HG03520 (cell line): ENCODE data around the gene ZNF776.
"Not testable (repeated sequence)": the region's sequence is repeated elsewhere in the genome, so short reads cannot be mapped to it uniquely, and the experiment has no call there.

Experiments
- ATAC-seq: cut with Tn5 transposase; IDR thresholded peaks from one replicate; pipeline ENCODE4 v1.9.1; 2021; ENCODE audit warnings: mild to moderate bottlenecking, moderate library complexity; ENCODE audit not compliant: unreplicated experiment

Gene ZNF776

DNA sequence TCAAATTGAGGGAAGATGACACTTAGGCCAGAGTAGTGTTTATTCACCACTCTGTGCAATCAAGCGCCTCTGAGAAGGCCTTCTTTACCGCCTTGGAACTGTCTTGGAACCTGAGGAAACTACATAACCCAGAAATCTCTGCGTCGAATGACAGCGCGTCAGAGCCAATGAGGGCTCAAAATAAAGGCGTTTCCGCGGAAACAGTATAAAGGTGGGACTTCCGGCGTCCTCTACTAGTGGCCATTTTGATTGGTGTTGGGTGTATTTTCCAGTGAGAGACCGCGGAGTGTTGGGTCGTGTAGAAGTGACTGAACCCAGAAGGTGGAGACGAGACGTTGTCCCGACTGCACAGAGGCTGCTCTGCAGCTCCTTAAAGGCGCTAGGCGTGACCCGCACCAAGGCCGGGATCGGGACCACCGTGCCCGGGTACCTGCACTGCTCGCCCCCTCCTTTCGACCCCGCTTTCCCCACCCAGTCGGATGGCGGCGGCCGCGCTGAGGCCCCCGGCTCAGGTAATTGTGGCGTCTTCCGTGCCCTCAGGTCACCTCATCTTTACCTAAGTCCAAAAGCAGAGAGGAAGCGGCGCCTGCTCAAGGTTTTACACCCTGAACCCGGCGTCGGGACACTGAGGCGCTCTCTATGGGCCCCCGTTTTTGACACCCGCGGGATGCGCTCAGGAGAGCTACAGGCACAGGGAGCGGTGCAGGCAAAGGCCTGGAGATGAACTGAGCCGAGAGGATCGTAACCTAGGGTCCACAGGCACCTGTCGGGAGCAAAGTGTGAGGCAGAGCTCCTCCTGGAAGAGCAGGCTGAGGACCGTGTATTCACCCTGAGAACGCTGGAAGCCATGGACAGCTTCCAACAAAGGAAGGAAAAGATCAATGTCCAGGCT lies at the start of gene ZNF776:
Gene ZNF776, plus strand, starts transcription at position 236 of the 892 bp plus-strand sequence. Its CDS starts 244 bp downstream, at position 480.
- peak; percentile 89 for ATAC-seq

- ATAC-seq: no peak
These were observed 45.0 kb upstream of the ZNF776 start for GRCh38 chr19:57701625-57702024.

GRCh38 chr19:57706346-57706745 lies 40.3 kb upstream of the ZNF776 start:
- no peak for ATAC-seq

DNA sequence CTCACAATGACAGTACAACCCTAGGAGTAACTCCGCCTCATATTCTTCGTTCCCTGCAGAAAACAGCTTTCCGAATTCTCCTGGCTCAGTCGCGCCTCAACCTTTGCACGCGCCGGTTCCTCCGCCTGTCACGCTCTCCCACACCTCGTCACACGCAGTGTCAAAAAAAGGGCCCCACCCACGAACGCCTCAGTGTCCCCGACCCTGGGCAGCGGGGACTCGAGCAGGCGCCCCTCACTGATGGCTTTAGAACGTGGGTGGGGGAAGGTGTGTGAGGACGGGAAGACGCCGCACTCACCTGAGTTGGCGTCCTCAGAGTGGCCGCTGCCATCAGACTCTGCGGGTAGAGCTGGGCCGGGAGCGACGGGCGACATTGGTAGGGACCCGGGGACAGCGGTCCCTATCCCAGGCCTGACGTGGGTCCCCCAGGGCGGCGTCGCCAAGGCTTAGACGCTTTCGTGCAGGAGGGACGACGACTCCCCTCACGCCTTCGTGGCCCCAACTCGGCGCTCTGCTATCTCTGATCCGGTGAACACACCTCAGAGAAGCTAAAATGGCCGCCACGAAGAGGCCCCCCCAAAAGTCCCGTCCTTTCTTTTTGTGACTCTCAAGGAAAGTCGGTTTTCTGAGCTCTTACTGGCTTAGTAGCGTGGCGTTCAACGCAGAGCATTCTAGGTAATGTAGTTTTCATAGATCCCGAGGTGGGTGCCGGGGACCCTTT lies 37.8 kb upstream of the ZNF776 start, which contains the start of gene ZNF154:
Gene ZNF154, minus strand, starts transcription at position 564 of the 721 bp plus-strand sequence. Its CDS starts 233 bp downstream, at position 331.
- ATAC-seq: no peak

DNA sequence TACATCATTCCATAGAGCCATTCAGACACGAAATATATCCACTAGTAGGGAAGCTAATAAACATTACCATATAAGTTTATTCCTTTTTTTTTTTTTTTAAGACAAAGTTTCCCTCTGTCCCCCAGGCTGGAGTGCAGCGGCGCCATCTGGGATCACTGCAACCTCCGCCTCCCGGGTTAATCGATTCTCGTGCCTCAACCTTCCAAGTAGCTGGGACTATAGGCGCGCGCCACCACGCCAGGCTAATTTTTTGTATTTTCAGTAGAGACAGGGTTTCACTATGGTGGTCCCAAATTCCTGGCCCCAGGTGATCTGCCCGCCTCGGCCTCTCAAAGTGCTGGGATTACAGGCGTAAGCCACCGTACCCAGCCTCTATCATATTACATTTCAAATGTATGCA lies 37.0 kb upstream of the ZNF776 start:
- no peak for ATAC-seq

DNA sequence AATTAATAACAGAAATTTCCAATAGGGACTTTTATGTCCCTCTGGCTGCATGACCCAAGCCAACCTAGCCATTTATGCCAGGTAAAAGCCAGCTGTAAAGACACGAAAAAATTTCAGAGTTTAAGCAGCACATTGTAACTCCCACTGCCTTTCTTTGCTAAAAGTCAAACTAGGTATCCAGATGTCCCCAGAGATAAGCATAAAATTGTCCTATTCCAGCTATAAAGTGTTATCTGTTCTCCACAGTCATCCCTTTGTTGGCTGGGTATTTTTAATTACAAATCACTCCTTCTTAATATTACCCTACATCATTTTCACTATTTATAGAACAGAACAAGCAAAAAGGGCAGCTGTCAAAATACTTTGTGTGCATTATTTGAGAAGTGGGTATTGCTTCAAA lies 34.4 kb upstream of the ZNF776 start:
- no peak for ATAC-seq

DNA sequence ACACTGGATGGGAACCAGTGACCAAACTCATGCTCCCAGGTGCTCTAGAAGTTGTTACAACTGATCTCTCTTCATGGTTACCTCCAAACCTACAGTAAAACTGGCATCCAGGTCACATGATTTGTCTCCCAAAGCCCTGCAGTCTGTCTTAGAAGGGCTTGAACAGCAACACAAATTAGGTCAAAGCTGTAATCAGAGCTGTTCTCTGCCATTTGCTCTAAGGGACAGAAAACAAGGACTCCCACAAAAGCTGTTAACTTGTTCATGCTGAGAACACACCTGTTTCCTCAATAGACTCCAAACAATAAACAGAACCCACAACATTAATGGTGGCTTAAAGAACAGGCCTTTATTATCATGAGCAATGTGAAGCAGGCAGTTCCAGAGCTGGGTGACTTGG lies 27.2 kb upstream of the ZNF776 start:
- ATAC-seq: no peak

GRCh38 chr19:57719901-57720519 lies 26.6 kb upstream of the ZNF776 start:
- ATAC-seq: no peak

DNA sequence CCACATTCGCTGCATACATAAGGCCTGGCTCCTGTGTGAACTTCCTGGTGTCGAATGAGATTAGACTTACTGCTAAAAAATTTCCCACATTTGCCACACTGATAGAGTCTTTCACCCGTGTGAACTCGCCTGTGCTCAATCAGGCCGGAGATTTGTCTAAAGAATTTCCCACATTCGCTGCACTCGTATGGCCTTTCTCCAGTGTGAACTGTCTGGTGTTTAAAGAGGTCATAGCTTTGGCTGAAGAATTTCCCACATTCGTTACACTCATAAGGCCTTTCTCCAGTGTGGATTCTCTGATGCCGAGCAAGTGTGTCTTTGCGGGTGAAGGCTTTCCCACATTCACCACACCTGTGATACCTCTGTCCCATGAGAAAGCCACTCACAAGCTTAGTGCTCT lies 25.7 kb upstream of the ZNF776 start:
- no peak for ATAC-seq

GRCh38 chr19:57738320-57738719 lies 8.3 kb upstream of the ZNF776 start:
- not testable (repeated sequence) for ATAC-seq

- not testable (repeated sequence) for ATAC-seq
These were observed 7.8 kb upstream of the ZNF776 start for GRCh38 chr19:57738770-57739169.

DNA sequence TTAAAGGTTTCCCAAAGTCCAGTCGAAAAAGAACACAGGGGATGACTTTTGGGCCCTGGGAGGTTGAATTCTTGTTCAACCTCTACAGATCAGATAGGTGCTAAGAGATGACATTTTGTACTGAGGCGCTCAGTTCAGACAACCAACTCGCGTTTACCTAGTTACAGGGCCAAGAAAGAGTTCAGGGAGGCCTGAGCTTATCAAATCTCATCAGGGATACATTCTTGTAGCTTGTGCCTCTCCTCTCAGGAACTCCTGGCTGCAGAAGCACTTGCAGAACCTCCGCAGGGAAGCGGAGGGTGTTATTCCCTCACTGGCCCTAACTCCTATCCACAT lies 825 bp downstream of the ZNF776 start:
- ATAC-seq: no peak

GRCh38 chr19:57748029-57748428 lies 1.4 kb downstream of the ZNF776 start:
- no peak for ATAC-seq

DNA sequence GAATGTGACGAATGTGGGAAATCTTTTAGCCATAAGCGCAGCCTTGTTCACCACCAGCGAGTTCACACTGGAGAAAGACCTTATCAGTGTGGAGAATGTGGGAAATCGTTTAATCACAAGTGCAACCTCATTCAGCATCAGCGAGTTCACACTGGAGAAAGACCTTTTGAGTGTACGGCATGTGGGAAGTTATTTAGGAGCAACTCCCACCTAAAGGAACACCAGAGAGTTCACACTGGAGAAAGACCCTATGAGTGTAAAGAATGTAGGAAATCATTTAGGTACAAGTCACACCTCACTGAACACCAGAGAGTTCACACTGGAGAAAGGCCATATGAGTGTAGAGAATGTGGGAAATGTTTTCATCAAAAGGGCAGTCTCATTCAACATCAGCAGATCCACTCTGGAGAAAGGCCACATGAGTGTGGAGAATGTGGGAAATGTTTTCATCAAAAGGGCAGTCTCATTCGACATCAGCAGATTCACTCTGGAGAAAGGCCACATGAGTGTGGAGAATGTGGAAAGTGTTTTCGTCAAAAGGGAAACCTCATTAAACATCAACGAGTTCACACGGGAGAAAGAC lies 7.6 kb downstream of the ZNF776 start:
- ATAC-seq: no peak

- ATAC-seq: no peak
These were observed 8.4 kb downstream of the ZNF776 start for GRCh38 chr19:57755031-57755430.

DNA sequence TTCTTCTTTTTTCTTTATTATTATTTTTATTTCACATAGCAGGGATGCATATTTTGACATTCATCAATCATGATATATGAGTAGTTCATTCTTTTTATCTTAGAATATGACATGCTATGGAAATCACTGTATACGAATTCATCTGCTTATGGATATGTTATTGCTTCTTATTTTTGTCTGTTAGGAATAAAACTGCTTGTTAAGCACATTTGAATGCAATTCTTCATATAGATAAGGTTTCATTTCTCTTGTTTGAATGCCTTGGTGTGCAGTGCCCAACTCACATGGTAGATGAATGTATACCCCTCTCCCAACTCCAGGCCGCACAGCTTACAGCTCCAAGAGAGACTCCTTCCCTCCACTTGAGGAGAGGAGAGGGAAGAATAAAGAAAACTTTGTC lies 11.3 kb downstream of the ZNF776 start:
- no peak for ATAC-seq

GRCh38 chr19:57759096-57759495 lies 12.5 kb downstream of the ZNF776 start:
- ATAC-seq: no peak

GRCh38 chr19:57769345-57770131 lies 22.9 kb downstream of the ZNF776 start, which contains the start of gene ZNF586:
TSS of gene ZNF586 (plus strand) at chr19:57769676. CDS start at chr19:57769843, 167 bp downstream.
- peak; percentile 90 for ATAC-seq

GRCh38 chr19:57771417-57771816 lies 24.8 kb downstream of the ZNF776 start:
- ATAC-seq: no peak

DNA sequence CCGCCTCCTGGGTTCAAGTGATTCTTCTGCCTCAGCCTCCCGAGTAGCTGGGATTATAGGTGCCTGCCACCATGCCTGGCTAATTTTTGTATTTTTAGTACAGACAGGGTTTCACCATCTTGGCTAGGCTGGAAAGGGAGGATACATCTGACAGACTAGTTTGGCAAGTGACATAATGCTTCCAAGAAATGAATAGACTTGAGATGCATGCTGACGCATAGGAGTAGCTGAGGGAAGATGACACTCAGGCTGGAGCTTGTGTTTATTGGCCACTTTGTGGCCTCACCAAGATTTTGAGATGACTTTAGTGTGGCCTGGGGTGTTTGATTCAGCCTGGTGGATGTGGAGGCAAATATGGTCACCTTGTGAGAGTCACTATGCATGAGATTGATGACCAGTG lies 26.9 kb downstream of the ZNF776 start:
- no peak for ATAC-seq
